Tibial artery (tissue), 4 donors: ENCODE data around the gene ZBTB8B.
"Not testable (repeated sequence)": the region's sequence is repeated elsewhere in the genome, so short reads cannot be mapped to it uniquely, and the experiment has no call there.

Experiments
- DNase-seq, 2 donors: peaks; one replicate each; pipeline ENCODE4 v3.0.0-alpha.2; 2019
- H3K27ac ChIP-seq, 2 donors: fragments of 200-600 bp; sonication (generic) in 1 of 2; 1 replicate in 1 of 2; 2 replicates in 1 of 2; pipeline ENCODE4 v1.5.1; 2018 to 2019; ENCODE audit warnings: mild to moderate bottlenecking in 1 of 2
- H3K27me3 ChIP-seq, 2 donors: fragments of 200-600 bp; sonication (generic) in 1 of 2; one replicate each; pipeline versions ENCODE4 v1.5.1 to v1.6.0; 2016 to 2019
- H3K36me3 ChIP-seq, 3 donors: fragments of 200-600 bp; sonication (generic) in 2 of 3; one replicate each; pipeline ENCODE4 v1.5.1; 2016 to 2019; ENCODE audit warnings: mild to moderate bottlenecking in 2 of 3
- H3K4me1 ChIP-seq, 4 donors: fragments of 200-600 bp; sonication (generic) in 2 of 4; 1 replicate in 3 of 4; 2 replicates in 1 of 4; pipeline ENCODE4 v1.5.1; 2016 to 2019
- H3K4me3 ChIP-seq, 2 donors: fragments of 200-600 bp; sonication (generic) in 1 of 2; 1 replicate in 1 of 2; 2 replicates in 1 of 2; pipeline ENCODE4 v1.5.1; 2018 to 2019; ENCODE audit warnings: mild to moderate bottlenecking in 2 of 2
- H3K9me3 ChIP-seq, 3 donors: fragments of 200-600 bp; sonication (generic) in 1 of 3; one replicate each; pipeline ENCODE4 v1.5.1; 2016 to 2019
- CTCF ChIP-seq, 2 experiments: fragments of 200-600 bp in 1 of 2; fragments of 450-650 bp in 1 of 2; IDR thresholded peaks; one replicate each; pipeline ENCODE4 v1.5.1; 2017 to 2019; ENCODE audit warnings: antibody characterized with exemption in 2 of 2, mild to moderate bottlenecking in 1 of 2, moderate library complexity in 1 of 2
- intact Hi-C: fragments of 100-400 bp; cut with DNase I; formaldehyde crosslinking; loops from one replicate; pipeline ENCODE4 v1.15.0; 2023; ENCODE audit warnings: low total_unique reads

The ZBTB8B gene

GRCh38 chr1:32438136-32438535, 26.7 kb upstream of the ZBTB8B start:
- Histone ChIP-seq H3K4me3 (no peak overlapping the region), H3K9me3 (no peaks in the 10 kb centered on the region), H3K27ac (no peak overlapping the region), H3K4me1 (no peaks in the 10 kb centered on the region), H3K27me3 (peaks cover 0 to 3% of the 10 kb centered on the region in 2 donors), H3K36me3 (no peaks in the 10 kb centered on the region)
- intact Hi-C loops = no loop called here
- DNase-seq = no peak
- TF ChIP-seq CTCF (IDR thresholded peaks at IDR 0.05) = no peak

- H3K9me3 ChIP-seq, H3K4me3 ChIP-seq, H3K36me3 ChIP-seq, H3K27me3 ChIP-seq, H3K4me1 ChIP-seq, H3K27ac ChIP-seq, intact Hi-C loops, DNase-seq: not testable (repeated sequence)
Observed at GRCh38 chr1:32438777-32439176, 26.1 kb upstream of the ZBTB8B start.

- H3K4me3 ChIP-seq, H3K27ac ChIP-seq, H3K36me3 ChIP-seq, H3K9me3 ChIP-seq, intact Hi-C loops, DNase-seq, H3K4me1 ChIP-seq, H3K27me3 ChIP-seq: not testable (repeated sequence)
Observed at GRCh38 chr1:32441467-32441866, 23.4 kb upstream of the ZBTB8B start.

GRCh38 chr1:32447469-32448185, 17.2 kb upstream of the ZBTB8B start:
- intact Hi-C loops = no loop called here
- no peak for DNase-seq
- TF ChIP-seq CTCF (IDR thresholded peaks at IDR 0.05) = no peak
- peaks cover 0 to 9% (median 0%) of the 10 kb centered on the region in 3 donors for H3K9me3 ChIP-seq
- H3K4me1 ChIP-seq = peaks cover 0 to 10% (median 3%) of the 10 kb centered on the region in 4 donors
- no peaks in the 10 kb centered on the region for H3K36me3 ChIP-seq
- H3K27me3 ChIP-seq = peaks cover 0 to under 1% of the 10 kb centered on the region in 2 donors
- peak overlapping the region; percentile 22 to 44 for H3K4me3 ChIP-seq
- peak overlapping the region in 1 of 2 donors; percentile 31 for H3K27ac ChIP-seq

GRCh38 chr1:32448186-32448772, 16.6 kb upstream of the ZBTB8B start:
- H3K36me3 ChIP-seq, H3K27me3 ChIP-seq, intact Hi-C loops, H3K9me3 ChIP-seq: not testable (repeated sequence)
- H3K27ac ChIP-seq = peak overlapping the region in 1 of 2 donors; percentile 31
- peak; percentile 80 to 89 for DNase-seq
- peak overlapping the region; percentile 22 to 44 for H3K4me3 ChIP-seq
- TF ChIP-seq CTCF (IDR thresholded peaks at IDR 0.05) = peak; percentile 85 to 95
- peaks cover 0 to 10% (median 3%) of the 10 kb centered on the region in 4 donors for H3K4me1 ChIP-seq

- peaks cover 0 to 10% (median 3%) of the 10 kb centered on the region in 4 donors for H3K4me1 ChIP-seq
- no peak overlapping the region for H3K27ac ChIP-seq
- TF ChIP-seq CTCF (IDR thresholded peaks at IDR 0.05) = no peak
- intact Hi-C loops = no loop called here
- H3K4me3 ChIP-seq = no peak overlapping the region
- DNase-seq = peak in 1 of 2 donors; percentile 6
- H3K36me3 ChIP-seq = no peaks in the 10 kb centered on the region
- H3K9me3 ChIP-seq = peaks cover 0 to 9% (median 0%) of the 10 kb centered on the region in 3 donors
- peaks cover 0 to 10% of the 10 kb centered on the region in 2 donors for H3K27me3 ChIP-seq
Observed at GRCh38 chr1:32448773-32449456, 16.0 kb upstream of the ZBTB8B start.

- H3K4me3 ChIP-seq, intact Hi-C loops, H3K9me3 ChIP-seq, H3K27ac ChIP-seq, DNase-seq, H3K36me3 ChIP-seq: not testable (repeated sequence)
- Histone ChIP-seq H3K27me3 (peaks cover 0 to 12% of the 10 kb centered on the region in 2 donors), H3K4me1 (peaks cover 0 to 10% (median 3%) of the 10 kb centered on the region in 4 donors)
Observed at GRCh38 chr1:32449457-32449831, 15.4 kb upstream of the ZBTB8B start.
